ENCODE measurements around the gene KCNJ14.

The KCNJ14 gene

DNA sequence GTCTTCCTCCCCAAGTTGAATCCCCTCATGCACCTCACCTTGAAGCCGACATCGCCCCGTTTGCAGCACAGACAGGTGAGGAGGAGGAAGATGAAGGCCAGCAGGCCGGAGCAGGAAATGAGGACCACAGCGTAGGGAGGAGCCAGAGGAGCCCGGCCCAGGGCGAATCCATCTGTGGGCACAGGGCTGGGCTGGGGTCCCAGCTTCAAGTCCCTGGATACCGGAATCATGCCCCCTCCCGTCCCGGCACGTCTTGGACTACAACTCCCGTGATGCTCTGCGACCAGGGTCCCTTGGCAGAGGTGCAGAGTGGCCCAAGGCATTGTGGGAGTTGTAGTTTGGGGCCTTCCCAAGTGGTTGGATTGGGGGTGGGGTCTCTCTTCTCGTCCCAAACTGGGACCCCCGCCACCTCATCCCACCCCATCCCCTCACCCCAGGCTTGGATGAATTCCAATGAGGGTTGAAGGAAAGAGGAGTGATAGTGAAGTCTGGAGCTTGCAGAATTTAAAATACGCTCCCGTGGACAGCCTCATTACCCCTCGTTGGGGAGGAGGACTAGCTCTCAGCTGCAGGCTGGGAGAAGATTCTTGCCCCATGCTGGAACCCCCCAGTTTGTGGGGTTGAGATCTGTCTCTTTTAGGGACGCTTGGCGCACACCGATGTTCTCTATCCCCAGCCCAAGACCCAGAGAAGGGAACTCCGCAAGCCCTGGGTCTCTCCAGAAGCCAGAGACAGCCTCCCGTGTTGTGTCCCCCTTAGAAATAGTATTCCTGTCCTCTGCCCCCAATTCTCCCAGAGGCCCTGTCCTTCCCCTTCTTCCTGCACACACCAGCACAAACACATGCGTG, 55.3 kb downstream of the KCNJ14 start:
- peak; percentile 43 for DNase-seq

DNA sequence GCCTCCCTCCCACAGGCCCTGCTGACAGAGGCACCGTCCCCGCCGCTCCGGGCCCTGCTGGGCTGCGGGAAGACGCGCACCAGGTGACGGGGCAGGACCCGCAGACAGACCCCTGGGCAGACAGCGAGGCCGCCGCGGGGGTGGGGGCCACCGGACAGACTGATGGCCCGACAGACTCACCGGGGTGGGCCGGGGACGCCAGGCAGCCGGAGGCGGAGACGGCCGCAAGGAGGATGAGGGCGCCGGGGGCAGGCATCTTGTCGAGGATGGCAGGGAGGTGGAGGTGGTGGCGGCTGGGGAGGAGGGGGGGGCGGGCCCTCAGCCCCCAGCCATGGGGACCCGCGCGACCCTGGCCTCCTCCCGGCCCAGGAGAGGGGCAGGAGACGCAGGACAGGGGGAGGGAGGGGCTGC, 56.0 kb downstream of the KCNJ14 start:
- no peak for DNase-seq

DNA sequence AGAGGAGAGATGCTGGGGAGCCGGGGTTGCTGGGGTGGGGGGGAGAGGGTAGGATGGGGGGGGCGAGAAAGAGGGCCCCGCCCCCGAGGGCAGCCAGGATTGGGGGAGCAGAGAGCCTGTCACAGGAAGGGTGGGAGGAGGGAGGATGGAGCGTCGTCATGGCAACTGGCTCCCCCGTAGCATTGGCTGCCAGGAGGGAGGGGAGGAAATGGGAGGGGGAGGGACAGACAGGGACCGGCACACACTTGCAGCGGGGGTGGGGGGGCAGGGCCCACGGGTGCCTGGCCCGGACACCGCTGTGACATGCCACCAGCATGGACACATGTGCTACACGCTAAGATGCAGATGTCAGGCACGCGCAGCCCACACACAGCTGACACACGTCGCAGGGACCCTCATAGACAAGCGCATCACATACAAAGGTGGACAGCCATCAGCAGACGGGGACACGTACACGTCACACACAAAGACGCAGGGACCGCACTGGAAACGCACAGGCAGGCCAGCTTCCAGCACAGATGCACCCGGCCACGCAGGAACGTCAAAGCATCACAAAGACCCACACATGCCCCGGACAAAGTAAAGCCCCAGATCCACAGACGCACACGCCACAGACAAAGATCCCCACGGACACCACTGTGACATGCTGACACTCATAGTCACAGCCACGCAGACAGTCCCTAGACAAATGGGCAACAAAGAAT, 56.6 kb downstream of the KCNJ14 start, which contains the start of gene LMTK3:
Gene LMTK3 (minus strand): TSS at position 36 of the 704 bp plus-strand sequence. CDS start 259 bp downstream, outside the sequence.
- peak; percentile 78 for DNase-seq

- DNase-seq: no peak
Observed at GRCh38 chr19:48512504-48513288, 57.3 kb downstream of the KCNJ14 start.

GRCh38 chr19:48513289-48514122, 58.1 kb downstream of the KCNJ14 start:
- DNase-seq: peak; percentile 88

- DNase-seq: no peak
Observed at GRCh38 chr19:48514123-48514458, 58.7 kb downstream of the KCNJ14 start.

- no peak for DNase-seq
Observed at GRCh38 chr19:48516536-48516935, 61.2 kb downstream of the KCNJ14 start.
